Measurements from ENCODE around the gene FCHO2.

Gene FCHO2

DNA sequence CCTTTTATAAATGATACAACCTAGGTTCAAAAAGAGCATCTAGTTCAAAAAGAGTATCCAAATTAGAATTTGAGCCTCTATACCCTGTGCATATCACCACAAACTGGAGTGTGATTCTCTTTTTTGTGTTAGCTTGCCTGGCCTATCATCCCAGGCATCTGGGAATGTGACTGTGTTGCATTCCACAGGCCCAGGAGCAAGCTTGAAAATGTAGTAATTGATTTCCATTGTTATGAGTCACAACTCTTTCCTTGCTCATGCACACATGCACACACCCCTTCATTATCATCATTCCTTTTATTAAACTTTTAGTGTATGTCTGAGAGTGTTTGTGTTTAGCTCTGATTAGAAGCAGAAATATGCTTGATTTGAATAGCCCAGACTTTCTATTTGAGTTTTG is 75.2 kb downstream of the FCHO2 start:
- H3K27ac ChIP-seq = no peak overlapping the region

DNA sequence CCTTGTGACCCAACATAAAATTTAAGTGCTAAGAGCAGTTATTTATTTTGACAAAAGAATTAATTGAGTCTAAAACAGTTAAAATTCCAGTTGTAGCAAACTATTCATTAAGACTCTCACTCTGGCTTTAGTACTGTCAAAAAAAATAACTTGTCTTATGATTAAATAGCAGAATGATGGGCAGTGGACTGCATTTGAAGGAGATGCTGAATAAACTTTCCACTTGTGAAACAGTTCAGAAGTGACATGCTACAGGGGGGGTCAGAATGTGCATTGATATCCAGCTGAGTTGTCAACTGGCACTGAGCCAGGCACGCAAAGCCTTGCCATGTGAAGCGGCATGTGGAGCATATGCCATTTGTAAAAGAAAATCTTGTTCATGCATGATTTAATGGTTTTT is 76.0 kb downstream of the FCHO2 start:
- no peak overlapping the region for H3K27ac ChIP-seq
- TF ChIP-seq CTCF (conservative IDR thresholded peaks at IDR 0.05) = no peak
- TF ChIP-seq ZFX (IDR thresholded peaks at IDR 0.05) = no peak

More for the DNA sequence above, 75.2 kb downstream of the FCHO2 start:
- TF ChIP-seq ZFX (IDR thresholded peaks at IDR 0.05) (no peak), CTCF (conservative IDR thresholded peaks at IDR 0.05) (no peak)

GRCh38 chr5:73032635-73033034 is 76.8 kb downstream of the FCHO2 start:
- H3K27ac ChIP-seq = no peak overlapping the region
- TF ChIP-seq CTCF (conservative IDR thresholded peaks at IDR 0.05) (no peak), ZFX (IDR thresholded peaks at IDR 0.05) (no peak)

DNA sequence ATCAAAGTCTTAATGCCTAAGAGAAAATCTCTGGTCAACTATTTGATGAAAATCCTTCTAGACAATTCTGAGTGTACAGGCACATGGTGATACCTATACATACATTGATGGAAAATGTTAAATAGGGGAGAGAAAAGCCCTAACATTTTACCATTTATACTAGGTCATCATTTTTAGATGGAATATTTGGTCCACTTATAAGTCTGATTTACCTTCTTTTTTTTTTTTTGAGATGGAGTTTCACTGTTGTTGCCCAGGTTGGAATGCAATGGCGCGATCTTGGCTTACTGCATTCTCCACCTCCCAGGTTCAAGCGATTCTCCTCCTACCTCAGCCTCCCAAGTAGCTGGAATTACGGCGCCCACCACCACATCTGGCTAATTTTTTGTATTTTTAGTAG is 81.7 kb downstream of the FCHO2 start:
- TF ChIP-seq ZFX (IDR thresholded peaks at IDR 0.05) (no peak), CTCF (conservative IDR thresholded peaks at IDR 0.05) (no peak)
- no peak overlapping the region for H3K27ac ChIP-seq

DNA sequence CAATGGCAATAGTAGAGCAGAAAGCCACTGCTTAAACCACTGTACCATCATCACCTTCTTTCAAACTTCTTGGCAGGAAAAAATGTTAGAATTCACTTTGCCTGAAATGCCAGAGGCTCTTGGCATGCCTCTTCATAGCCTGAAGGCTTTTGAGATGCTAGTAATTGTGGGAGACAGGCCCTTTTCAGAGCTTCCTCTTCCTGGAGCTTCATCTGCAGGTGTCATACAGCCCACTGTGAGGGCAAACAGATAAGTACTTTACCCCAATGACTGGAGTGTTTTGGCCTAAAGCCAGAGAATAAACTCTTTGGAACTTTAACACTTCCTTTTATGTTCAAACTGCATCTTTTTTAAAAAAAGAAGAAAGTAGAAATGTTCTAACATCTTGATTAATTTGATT is 83.2 kb downstream of the FCHO2 start:
- H3K27ac ChIP-seq = no peak overlapping the region
- TF ChIP-seq CTCF (conservative IDR thresholded peaks at IDR 0.05) (no peak), ZFX (IDR thresholded peaks at IDR 0.05) (no peak)

DNA sequence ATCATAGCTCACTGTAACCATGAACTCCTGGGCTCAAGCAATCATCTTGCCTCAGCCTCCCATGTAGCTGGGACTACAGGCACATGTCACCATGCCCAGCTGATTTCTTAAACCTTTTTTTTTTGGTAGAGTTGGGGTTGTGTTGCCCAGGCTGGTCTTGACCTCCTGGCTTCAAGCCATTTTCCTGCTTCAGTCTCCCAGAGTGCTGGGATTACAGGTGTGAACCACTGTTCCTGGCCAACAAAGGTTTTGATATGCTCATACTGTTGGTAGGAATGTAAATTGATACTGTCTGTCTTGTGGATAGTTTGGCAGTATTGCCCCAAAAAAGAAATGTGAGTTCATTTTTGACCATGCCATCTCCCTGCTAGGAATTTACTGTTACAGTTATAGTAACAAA is 87.2 kb downstream of the FCHO2 start:
- no peak overlapping the region for H3K27ac ChIP-seq
- TF ChIP-seq CTCF (conservative IDR thresholded peaks at IDR 0.05) = no peak
- TF ChIP-seq ZFX (IDR thresholded peaks at IDR 0.05) = no peak

- H3K27ac ChIP-seq = no peak overlapping the region
- TF ChIP-seq ZFX (IDR thresholded peaks at IDR 0.05) (no peak), CTCF (conservative IDR thresholded peaks at IDR 0.05) (no peak)
These were observed 88.7 kb downstream of the FCHO2 start for GRCh38 chr5:73044546-73044945.

Data from C4-2B (cell line).